ENCODE results near the gene PSD2.

DNA sequence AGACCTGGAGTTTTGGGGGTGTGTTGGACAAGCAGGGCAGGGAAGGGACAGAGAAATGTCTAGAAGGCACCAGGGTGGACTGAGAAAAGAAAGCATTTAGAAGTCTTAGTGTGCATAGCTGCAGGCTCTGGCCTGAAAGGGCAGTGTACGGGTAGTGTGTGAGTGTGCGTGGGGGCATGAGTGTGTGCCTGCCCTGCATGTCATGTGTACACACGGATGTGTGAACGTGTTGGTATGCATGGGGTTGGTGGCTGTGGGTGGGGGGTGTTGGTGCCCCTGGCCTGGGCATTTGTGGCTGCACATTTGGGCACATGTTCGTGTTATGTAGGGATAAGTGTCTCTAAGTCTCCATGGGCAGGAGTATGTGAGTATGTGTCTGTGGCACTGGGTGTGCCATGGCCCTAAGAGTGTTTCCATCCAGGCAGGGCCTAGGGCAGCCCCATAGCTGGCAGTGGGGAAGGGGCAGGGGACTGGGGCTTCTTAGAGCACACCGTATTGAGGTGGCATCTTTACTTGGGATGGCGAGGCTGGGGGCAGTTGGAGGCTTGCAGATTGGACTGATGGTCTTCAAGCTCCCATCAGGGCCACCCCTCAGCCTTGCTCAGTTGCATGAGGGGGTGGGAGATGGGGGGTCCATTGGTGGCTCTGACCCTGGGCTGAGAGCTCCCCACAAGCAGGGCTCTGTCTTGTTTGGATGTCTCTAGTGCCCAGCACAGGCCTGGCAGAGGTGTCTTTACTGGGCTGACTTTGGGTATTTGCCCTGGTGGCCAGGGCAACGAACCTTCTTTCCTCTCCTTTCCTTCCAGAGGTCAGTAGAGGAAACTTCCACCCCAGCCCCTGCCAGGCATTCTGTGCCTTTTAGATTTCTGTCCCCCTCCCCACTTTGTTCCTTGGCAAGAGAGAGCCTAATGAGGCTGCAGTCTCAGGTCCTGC lies 15.0 kb downstream of the PSD2 start:
- TF ChIP-seq, protein P1, sequence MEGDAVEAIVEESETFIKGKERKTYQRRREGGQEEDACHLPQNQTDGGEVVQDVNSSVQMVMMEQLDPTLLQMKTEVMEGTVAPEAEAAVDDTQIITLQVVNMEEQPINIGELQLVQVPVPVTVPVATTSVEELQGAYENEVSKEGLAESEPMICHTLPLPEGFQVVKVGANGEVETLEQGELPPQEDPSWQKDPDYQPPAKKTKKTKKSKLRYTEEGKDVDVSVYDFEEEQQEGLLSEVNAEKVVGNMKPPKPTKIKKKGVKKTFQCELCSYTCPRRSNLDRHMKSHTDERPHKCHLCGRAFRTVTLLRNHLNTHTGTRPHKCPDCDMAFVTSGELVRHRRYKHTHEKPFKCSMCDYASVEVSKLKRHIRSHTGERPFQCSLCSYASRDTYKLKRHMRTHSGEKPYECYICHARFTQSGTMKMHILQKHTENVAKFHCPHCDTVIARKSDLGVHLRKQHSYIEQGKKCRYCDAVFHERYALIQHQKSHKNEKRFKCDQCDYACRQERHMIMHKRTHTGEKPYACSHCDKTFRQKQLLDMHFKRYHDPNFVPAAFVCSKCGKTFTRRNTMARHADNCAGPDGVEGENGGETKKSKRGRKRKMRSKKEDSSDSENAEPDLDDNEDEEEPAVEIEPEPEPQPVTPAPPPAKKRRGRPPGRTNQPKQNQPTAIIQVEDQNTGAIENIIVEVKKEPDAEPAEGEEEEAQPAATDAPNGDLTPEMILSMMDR (IDR thresholded peaks at IDR 0.05): no peak
- TF ChIP-seq POLR2A (IDR thresholded peaks at IDR 0.05): no peak

Measured in heart left ventricle (tissue), 13 donors.